BJ (cell line): ENCODE data around the gene CRABP1. TPM values are rescaled to one million over a fixed set of nuclear protein-coding genes. Genes with fewer than 3 reads are reported as not detected.

Experiments used
- CTCF ChIA-PET: fragments of 350-600 bp; formaldehyde crosslinking; extraction: SDS; loops from one replicate; lab custom pipeline; 2021; ENCODE audit warnings: antibody characterized with exemption, inconsistent platforms; lab: Yijun Ruan, JAX
- POLR2A ChIA-PET: fragments of 300-600 bp; sonication (Branson Sonifier 250); formaldehyde crosslinking; extraction: SDS; loops from one replicate; lab custom pipeline; 2021; ENCODE audit warnings: antibody characterized with exemption; lab: Charles Lee
- DNase-seq: peaks from one replicate; pipeline ENCODE4 v3.0.0-alpha.2; 2011; ENCODE audit warnings: low read depth
- H3K27me3 ChIP-seq: 2 replicates; pipeline ENCODE4 v1.6.0; 2011; ENCODE audit warnings: low read length; ENCODE audit not compliant: control insufficient read depth, insufficient read depth
- H3K36me3 ChIP-seq: 2 replicates; pipeline ENCODE4 v1.5.1; 2011; ENCODE audit warnings: low read length; ENCODE audit not compliant: control insufficient read depth, insufficient read depth
- H3K4me3 ChIP-seq: 2 replicates; pipeline ENCODE4 v1.5.1; 2011; ENCODE audit warnings: low read depth, mild to moderate bottlenecking, control low read depth, low read length
- CTCF ChIP-seq: IDR thresholded peaks from 2 replicates; pipeline ENCODE4 v1.5.1; 2011; ENCODE audit warnings: low read depth, mild to moderate bottlenecking, control low read depth, inconsistent platforms, low read length, moderate library complexity; ENCODE audit not compliant: insufficient read depth
- polyA plus RNA-seq: library from polyadenylated mRNA; depleted of rRNA; stranded (reverse); fragments of >200 nt; gene quantifications from 2 replicates; pipeline ENCODE4 v1.2.3, GENCODE V29; 2011

CRABP1 gene
- polyA plus RNA-seq, 1 experiment = not detected

GRCh38 chr15:78304216-78305066, 35.7 kb upstream of the CRABP1 start:
- POLR2A ChIA-PET = no interaction called here
- H3K36me3 ChIP-seq = no peaks in the 10 kb centered on the region
- CTCF ChIA-PET = interaction anchor here (0.7 to 27.7 kb wide), 4 partner anchors 13 to 129 kb away, joined by 3 to 578 read pairs (median 4); no protein-coding TSS in a partner anchor
- no peak overlapping the region for H3K4me3 ChIP-seq
- no peak for TF ChIP-seq CTCF
- H3K27me3 ChIP-seq = no peaks in the 10 kb centered on the region
- DNase-seq = no peak

GRCh38 chr15:78306176-78306774, 33.9 kb upstream of the CRABP1 start:
- Histone ChIP-seq H3K27me3 (no peaks in the 10 kb centered on the region), H3K36me3 (no peaks in the 10 kb centered on the region), H3K4me3 (no peak overlapping the region)
- CTCF ChIA-PET = interaction anchor here (1.1 to 27.7 kb wide), 6 partner anchors 90 to 403 kb away, joined by 3 to 578 read pairs (median 16); partner anchors contain the start of gene IREB2
- TF ChIP-seq CTCF = no peak
- POLR2A ChIA-PET = no interaction called here
- no peak for DNase-seq

- H3K4me3 ChIP-seq = no peak overlapping the region
- no peak for TF ChIP-seq CTCF
- H3K36me3 ChIP-seq = no peaks in the 10 kb centered on the region
- CTCF ChIA-PET = interaction anchor here (0.7 to 27.7 kb wide), 16 partner anchors 8 to 443 kb away, joined by 3 to 578 read pairs (median 4); partner anchors contain the start of genes IREB2 and SKIC8
- POLR2A ChIA-PET = no interaction called here
- DNase-seq = no peak
- no peaks in the 10 kb centered on the region for H3K27me3 ChIP-seq
Observed at GRCh38 chr15:78307976-78308375, 32.2 kb upstream of the CRABP1 start.

GRCh38 chr15:78308422-78309032, 31.6 kb upstream of the CRABP1 start:
- Histone ChIP-seq H3K4me3 (no peak overlapping the region), H3K36me3 (no peaks in the 10 kb centered on the region), H3K27me3 (peaks cover 3% of the 10 kb centered on the region; the same call in 1 of the 2 replicates)
- ChIA-PET CTCF (interaction anchor here (0.6 to 27.7 kb wide), 26 partner anchors 9 to 442 kb away, joined by 3 to 578 read pairs (median 4); partner anchors contain the start of genes IREB2 and SKIC8), POLR2A (no interaction called here)
- peak; percentile 97 for TF ChIP-seq CTCF
- no peak for DNase-seq

- H3K36me3 ChIP-seq = no peaks in the 10 kb centered on the region
- H3K4me3 ChIP-seq = no peak overlapping the region
- ChIA-PET POLR2A (no interaction called here), CTCF (interaction anchor here (0.9 to 27.7 kb wide), 4 partner anchors 14 to 102 kb away, joined by 3 to 578 read pairs (median 30); no protein-coding TSS in a partner anchor)
- TF ChIP-seq CTCF = no peak
- H3K27me3 ChIP-seq = peaks cover 3% of the 10 kb centered on the region; the same call in 1 of the 2 replicates
- DNase-seq = no peak
Observed at GRCh38 chr15:78311292-78311691, 28.9 kb upstream of the CRABP1 start.
